ENCODE data around the gene PPP6R2. TPM values are rescaled to one million over a fixed set of nuclear protein-coding genes. Genes with fewer than 3 reads are reported as not detected.

Gene PPP6R2
- polyA plus RNA-seq, 6 donors from 2014 or later = 11.9 to 28.1 (median 16.2) TPM

- no peak overlapping the region for H3K4me3 Mint-ChIP-seq
- no peaks in the 10 kb centered on the region for H3K36me3 Mint-ChIP-seq
- no peak for ATAC-seq (ENCODE audit: low read depth in 2 of 2)
- H3K27ac Mint-ChIP-seq = peak overlapping the region in 2 of 6 donors; percentile 11 to 36
- peaks cover 4 to 18% (median 17%) of the 10 kb centered on the region in 3 donors for H3K4me1 Mint-ChIP-seq
- H3K27me3 Mint-ChIP-seq = no peaks in the 10 kb centered on the region
- DNase-seq = no peak
- no peaks in the 10 kb centered on the region for H3K9me3 Mint-ChIP-seq
Measured at GRCh38 chr22:50443801-50444625, 100.9 kb downstream of the PPP6R2 start.

- H3K27ac Mint-ChIP-seq = peak overlapping the region in 3 of 6 donors; percentile 11 to 79 (median 57)
- DNase-seq = no peak
- ATAC-seq (ENCODE audit: low read depth in 2 of 2) = no peak
- no peaks in the 10 kb centered on the region for H3K27me3 Mint-ChIP-seq
- peaks cover 0 to 3% of the 10 kb centered on the region in 2 donors for H3K36me3 Mint-ChIP-seq
- no peak overlapping the region for H3K4me3 Mint-ChIP-seq
- peaks cover 8 to 24% (median 24%) of the 10 kb centered on the region in 3 donors for H3K4me1 Mint-ChIP-seq
- H3K9me3 Mint-ChIP-seq = no peaks in the 10 kb centered on the region
Measured at GRCh38 chr22:50444663-50445062, 101.5 kb downstream of the PPP6R2 start.

- peak overlapping the region; percentile 38 to 96 (median 70) for H3K27ac Mint-ChIP-seq
- H3K4me3 Mint-ChIP-seq = peak overlapping the region in 1 of 8 donors; percentile 26
- DNase-seq = no peak
- ATAC-seq (ENCODE audit: low read depth in 2 of 2) = peak; percentile 31 to 39
- no peaks in the 10 kb centered on the region for H3K9me3 Mint-ChIP-seq
- H3K27me3 Mint-ChIP-seq = no peaks in the 10 kb centered on the region
- peaks cover 0 to 3% of the 10 kb centered on the region in 2 donors for H3K36me3 Mint-ChIP-seq
- peaks cover 11 to 28% (median 27%) of the 10 kb centered on the region in 3 donors for H3K4me1 Mint-ChIP-seq
Measured at GRCh38 chr22:50445071-50445879, 102.1 kb downstream of the PPP6R2 start.

GRCh38 chr22:50445880-50446707 is 103.0 kb downstream of the PPP6R2 start:
- DNase-seq (no peak), ATAC-seq (ENCODE audit: low read depth in 2 of 2) (no peak)
- peaks cover 11 to 30% (median 28%) of the 10 kb centered on the region in 3 donors for H3K4me1 Mint-ChIP-seq
- H3K27me3 Mint-ChIP-seq = no peaks in the 10 kb centered on the region
- peak overlapping the region in 1 of 8 donors; percentile 18 for H3K4me3 Mint-ChIP-seq
- peak overlapping the region in 3 of 6 donors; percentile 57 to 96 (median 69) for H3K27ac Mint-ChIP-seq
- H3K36me3 Mint-ChIP-seq = peaks cover 0 to 3% of the 10 kb centered on the region in 2 donors
- no peaks in the 10 kb centered on the region for H3K9me3 Mint-ChIP-seq

- Mint-ChIP-seq H3K36me3 (peaks cover 0 to 3% of the 10 kb centered on the region in 2 donors), H3K4me3 (no peak overlapping the region), H3K27ac (peak overlapping the region in 2 of 6 donors; percentile 42 to 81), H3K9me3 (no peaks in the 10 kb centered on the region), H3K4me1 (peaks cover 11 to 30% (median 24%) of the 10 kb centered on the region in 3 donors), H3K27me3 (no peaks in the 10 kb centered on the region)
- DNase-seq = no peak
- no peak for ATAC-seq (ENCODE audit: low read depth in 2 of 2)
Measured at GRCh38 chr22:50446708-50447575, 103.8 kb downstream of the PPP6R2 start.

GRCh38 chr22:50447576-50448551 is 104.7 kb downstream of the PPP6R2 start:
- no peak for ATAC-seq (ENCODE audit: low read depth in 2 of 2)
- no peak overlapping the region for H3K4me3 Mint-ChIP-seq
- peaks cover 11 to 30% (median 24%) of the 10 kb centered on the region in 3 donors for H3K4me1 Mint-ChIP-seq
- peaks cover 0 to 3% of the 10 kb centered on the region in 2 donors for H3K36me3 Mint-ChIP-seq
- DNase-seq = no peak
- no peaks in the 10 kb centered on the region for H3K9me3 Mint-ChIP-seq
- H3K27ac Mint-ChIP-seq = peak overlapping the region in 4 of 6 donors; percentile 24 to 56 (median 27)
- no peaks in the 10 kb centered on the region for H3K27me3 Mint-ChIP-seq

GRCh38 chr22:50452649-50453048 is 109.5 kb downstream of the PPP6R2 start:
- no peak for ATAC-seq (ENCODE audit: low read depth in 2 of 2)
- Mint-ChIP-seq H3K4me3 (no peak overlapping the region), H3K27ac (peak overlapping the region in 3 of 6 donors; percentile 47 to 60 (median 56)), H3K27me3 (no peaks in the 10 kb centered on the region), H3K4me1 (peaks cover 9 to 15% (median 14%) of the 10 kb centered on the region in 3 donors), H3K36me3 (peaks cover 0 to 3% of the 10 kb centered on the region in 2 donors), H3K9me3 (no peaks in the 10 kb centered on the region)
- no peak for DNase-seq

- Mint-ChIP-seq H3K27ac (peak overlapping the region in 3 of 6 donors; percentile 47 to 70 (median 56)), H3K4me3 (no peak overlapping the region), H3K36me3 (peaks cover 1 to 11% of the 10 kb centered on the region in 2 donors), H3K9me3 (no peaks in the 10 kb centered on the region), H3K4me1 (peaks cover 5 to 11% (median 6%) of the 10 kb centered on the region in 3 donors), H3K27me3 (no peaks in the 10 kb centered on the region)
- DNase-seq (no peak), ATAC-seq (ENCODE audit: low read depth in 2 of 2) (no peak)
Measured at GRCh38 chr22:50454556-50455075, 111.5 kb downstream of the PPP6R2 start.

- H3K27ac Mint-ChIP-seq = peak overlapping the region in 1 of 6 donors; percentile 70
- H3K27me3 Mint-ChIP-seq = no peaks in the 10 kb centered on the region
Measured at GRCh38 chr22:50455201-50455600, 112.1 kb downstream of the PPP6R2 start.

GRCh38 chr22:50456026-50456425 is 112.9 kb downstream of the PPP6R2 start:
- Mint-ChIP-seq H3K4me3 (peak overlapping the region in 1 of 8 donors; percentile 5), H3K4me1 (peaks cover 0 to 7% (median 0%) of the 10 kb centered on the region in 3 donors), H3K27me3 (no peaks in the 10 kb centered on the region), H3K9me3 (no peaks in the 10 kb centered on the region), H3K27ac (peak overlapping the region in 1 of 6 donors; percentile 57), H3K36me3 (peaks cover 0 to 11% of the 10 kb centered on the region in 2 donors)
- ATAC-seq (ENCODE audit: low read depth in 2 of 2) (no peak), DNase-seq (no peak)

More at GRCh38 chr22:50455201-50455600, 112.1 kb downstream of the PPP6R2 start:
- H3K36me3 Mint-ChIP-seq = peaks cover 0 to 11% of the 10 kb centered on the region in 2 donors
- peaks cover 0 to 7% (median 3%) of the 10 kb centered on the region in 3 donors for H3K4me1 Mint-ChIP-seq
- ATAC-seq (ENCODE audit: low read depth in 2 of 2) (no peak), DNase-seq (no peak)
- H3K4me3 Mint-ChIP-seq = peak overlapping the region in 1 of 8 donors; percentile 56
- no peaks in the 10 kb centered on the region for H3K9me3 Mint-ChIP-seq
